Stimulated activated CD8-positive, alpha-beta memory T cell treated with anti-CD3 and anti-CD28 coated beads, Interleukin-15, amount 100 ng/mL, for 1 hour (primary cell): ENCODE data around the gene MXD3.

ENCODE experiments used
- DNase-seq: peaks from one replicate; pipeline ENCODE4 v3.0.0-alpha.2; 2020; ENCODE audit warnings: low read depth

MXD3 gene

GRCh38 chr5:177303121-177303924 lies 8.4 kb downstream of the MXD3 start, which contains the start of the genes PRELID1 and RAB24:
Gene PRELID1 (plus strand): TSS chr5:177303799. CDS start chr5:177303986, 187 bp downstream.
Gene RAB24 (minus strand): TSS chr5:177303719. CDS start chr5:177303288, 431 bp downstream.
- peak; percentile 81 for DNase-seq

- no peak for DNase-seq
These were observed 9.2 kb downstream of the MXD3 start for GRCh38 chr5:177302354-177303110.

- no peak for DNase-seq
These were observed 10.1 kb downstream of the MXD3 start for GRCh38 chr5:177301503-177302165.

GRCh38 chr5:177300951-177301350 lies 10.7 kb downstream of the MXD3 start:
- no peak for DNase-seq

- DNase-seq: peak; percentile 51
These were observed 11.3 kb downstream of the MXD3 start for GRCh38 chr5:177300236-177300880.

- DNase-seq: no peak
These were observed 12.0 kb downstream of the MXD3 start for GRCh38 chr5:177299697-177300096.

- no peak for DNase-seq
These were observed 13.8 kb downstream of the MXD3 start for GRCh38 chr5:177297922-177298321.

GRCh38 chr5:177296581-177296980 lies 15.1 kb downstream of the MXD3 start:
- no peak for DNase-seq

GRCh38 chr5:177295924-177296323 lies 15.8 kb downstream of the MXD3 start:
- no peak for DNase-seq

GRCh38 chr5:177294632-177295031 lies 17.1 kb downstream of the MXD3 start:
- no peak for DNase-seq

GRCh38 chr5:177293819-177294581 lies 17.7 kb downstream of the MXD3 start:
- no peak for DNase-seq

GRCh38 chr5:177291735-177292134 lies 20.0 kb downstream of the MXD3 start:
- no peak for DNase-seq

GRCh38 chr5:177290816-177291596 lies 20.7 kb downstream of the MXD3 start:
- DNase-seq: no peak

- DNase-seq: no peak
These were observed 23.5 kb downstream of the MXD3 start for GRCh38 chr5:177288191-177288590.

- DNase-seq: no peak
These were observed 34.8 kb downstream of the MXD3 start for GRCh38 chr5:177276886-177277285.

GRCh38 chr5:177275883-177276282 lies 35.8 kb downstream of the MXD3 start:
- no peak for DNase-seq

- DNase-seq: no peak
These were observed 40.6 kb downstream of the MXD3 start for GRCh38 chr5:177271113-177271512.

- no peak for DNase-seq
These were observed 41.0 kb downstream of the MXD3 start for GRCh38 chr5:177270653-177271052.

- DNase-seq: no peak
These were observed 41.7 kb downstream of the MXD3 start for GRCh38 chr5:177269976-177270375.

GRCh38 chr5:177269232-177269895 lies 42.3 kb downstream of the MXD3 start:
- no peak for DNase-seq
